WTC11 (cell line): Measurements from ENCODE around the gene STX8. TPM values are rescaled to one million over a fixed set of nuclear protein-coding genes. Genes with fewer than 3 reads are reported as not detected.

ENCODE experiments used
- ATAC-seq: fragments of 200-7000 bp; cut with Tn5 transposase; 2 replicates; pipeline ENCODE4 v1.10.0; 2021; ENCODE audit warnings: mild to moderate bottlenecking, moderate library complexity
- CTCF ChIA-PET: fragments of 300-600 bp; sonication (Branson Sonifier 250); formaldehyde crosslinking; loops from one replicate; lab custom pipeline; 2021; ENCODE audit warnings: antibody characterized with exemption; lab: Charles Lee
- POLR2A ChIA-PET: fragments of 350-600 bp; sonication (Branson Sonifier 250); formaldehyde crosslinking; loops from one replicate; lab custom pipeline; 2021; ENCODE audit warnings: antibody characterized with exemption; lab: Charles Lee
- DNase-seq: peaks from one replicate; pipeline ENCODE4 v3.0.0; 2021; ENCODE audit warnings: low spot score
- H3K27ac Mint-ChIP-seq: 2 replicates; pipeline ENCODE4 v1.8.0; 2021; ENCODE audit warnings: mixed read lengths
- H3K27me3 Mint-ChIP-seq: 2 replicates; pipeline ENCODE4 v1.8.0; 2021; ENCODE audit warnings: low read depth, mild to moderate bottlenecking, moderate library complexity, mixed read lengths
- H3K36me3 Mint-ChIP-seq: 2 replicates; pipeline ENCODE4 v1.8.0; 2021; ENCODE audit warnings: mixed read lengths
- H3K4me1 Mint-ChIP-seq: 2 replicates; pipeline ENCODE4 v1.8.0; 2022; ENCODE audit warnings: mixed read lengths
- H3K4me3 Mint-ChIP-seq: 2 replicates; pipeline ENCODE4 v1.8.0; 2021; ENCODE audit warnings: mild to moderate bottlenecking, moderate library complexity, mixed read lengths
- H3K9me3 Mint-ChIP-seq: 2 replicates; pipeline ENCODE4 v1.8.0; 2021; ENCODE audit warnings: mixed read lengths
- ARID4B ChIP-seq: sonication (generic); formaldehyde crosslinking; IDR thresholded peaks from 2 replicates; pipeline ENCODE4 v1.8.0; 2023; ENCODE audit warnings: missing genetic modification reagents, mild to moderate bottlenecking, borderline replicate concordance
- CDX4 ChIP-seq: fragments of 250-450 bp; sonication (Bioruptor Pico); IDR thresholded peaks from 2 replicates; pipeline ENCODE4 v1.9.0; 2021; ENCODE audit warnings: moderate library complexity, mild to moderate bottlenecking, inconsistent platforms, borderline replicate concordance
- ERG ChIP-seq: fragments of 250-450 bp; sonication (Bioruptor Pico); IDR thresholded peaks from 2 replicates; pipeline ENCODE4 v1.8.0; 2021; ENCODE audit warnings: mild to moderate bottlenecking
- ETV6 ChIP-seq: sonication (generic); formaldehyde crosslinking; IDR thresholded peaks from 2 replicates; pipeline ENCODE4 v1.8.1; 2022; ENCODE audit warnings: mild to moderate bottlenecking, missing genetic modification reagents
- FOXP4 ChIP-seq: sonication (generic); formaldehyde crosslinking; IDR thresholded peaks from 2 replicates; pipeline ENCODE4 v1.8.0; 2022; ENCODE audit warnings: mild to moderate bottlenecking, missing genetic modification reagents
- GTF2I ChIP-seq: fragments of 250-450 bp; sonication (Bioruptor Pico); conservative IDR thresholded peaks from 2 replicates; pipeline ENCODE4 v1.4.0; 2021; ENCODE audit warnings: mild to moderate bottlenecking
- IRF2 ChIP-seq: sonication (generic); formaldehyde crosslinking; IDR thresholded peaks from 2 replicates; pipeline ENCODE4 v1.8.0; 2022; ENCODE audit warnings: low read depth, missing genetic modification reagents, borderline replicate concordance
- NR3C1 ChIP-seq: sonication (generic); formaldehyde crosslinking; conservative IDR thresholded peaks from 2 replicates; pipeline ENCODE4 v1.8.1; 2023; ENCODE audit warnings: low read depth, mild to moderate bottlenecking, missing genetic modification reagents
- RELA ChIP-seq: sonication (generic); formaldehyde crosslinking; IDR thresholded peaks from 2 replicates; pipeline ENCODE4 v1.8.1; 2022; ENCODE audit warnings: missing genetic modification reagents, mild to moderate bottlenecking, borderline replicate concordance
- SMAD4 ChIP-seq: sonication (generic); formaldehyde crosslinking; IDR thresholded peaks from 2 replicates; pipeline ENCODE4 v1.8.0; 2022; ENCODE audit warnings: mild to moderate bottlenecking, missing genetic modification reagents
- SOX15 ChIP-seq: fragments of 250-450 bp; sonication (Bioruptor Pico); IDR thresholded peaks from 2 replicates; pipeline ENCODE4 v1.9.0; 2021; ENCODE audit warnings: mild to moderate bottlenecking
- STAT6 ChIP-seq: sonication (generic); formaldehyde crosslinking; conservative IDR thresholded peaks from 2 replicates; pipeline ENCODE4 v1.8.1; 2023; ENCODE audit warnings: mild to moderate bottlenecking, low read depth, missing genetic modification reagents, moderate library complexity
- TCF7 ChIP-seq: sonication (generic); formaldehyde crosslinking; IDR thresholded peaks from 2 replicates; pipeline ENCODE4 v1.8.0; 2022; ENCODE audit warnings: mild to moderate bottlenecking, low read depth, missing genetic modification reagents, moderate library complexity
- TEAD1 ChIP-seq: sonication (generic); formaldehyde crosslinking; IDR thresholded peaks from 2 replicates; pipeline ENCODE4 v1.8.0; 2022; ENCODE audit warnings: mild to moderate bottlenecking, missing genetic modification reagents
- ZBTB43 ChIP-seq: sonication (generic); formaldehyde crosslinking; IDR thresholded peaks from 2 replicates; pipeline ENCODE4 v1.8.1; 2023; ENCODE audit warnings: mild to moderate bottlenecking, missing genetic modification reagents
- ZNF263 ChIP-seq: sonication (generic); formaldehyde crosslinking; IDR thresholded peaks from 2 replicates; pipeline ENCODE4 v1.8.1; 2022; ENCODE audit warnings: low read depth, mild to moderate bottlenecking, moderate library complexity, missing genetic modification reagents
- ZNF396 ChIP-seq: fragments of 250-450 bp; sonication (Bioruptor Pico); IDR thresholded peaks from 2 replicates; pipeline ENCODE4 v1.8.0; 2021; ENCODE audit warnings: mild to moderate bottlenecking, moderate library complexity, borderline replicate concordance
- ZNF416 ChIP-seq: fragments of 250-450 bp; sonication (Bioruptor Pico); IDR thresholded peaks from 2 replicates; pipeline ENCODE4 v1.9.0; 2021; ENCODE audit warnings: mild to moderate bottlenecking, inconsistent platforms
- ZNF425 ChIP-seq: fragments of 250-450 bp; sonication (Bioruptor Pico); conservative IDR thresholded peaks from 2 replicates; pipeline ENCODE4 v1.9.0; 2021; ENCODE audit warnings: mild to moderate bottlenecking
- ZSCAN18 ChIP-seq: fragments of 250-450 bp; sonication (Bioruptor Pico); IDR thresholded peaks from 2 replicates; pipeline ENCODE4 v2.1.2; 2022; ENCODE audit warnings: mild to moderate bottlenecking, moderate library complexity
- total RNA-seq: library from RNA; stranded (reverse); gene quantifications from 3 replicates; pipeline ENCODE4 v1.2.3, GENCODE V29; 2021

STX8 gene
- total RNA-seq, 1 experiment from 2014 or later = 39.9 TPM

- no peak for TF ChIP-seq ZBTB43 (CRISPR knock-in tag)
- no peak for TF ChIP-seq ZNF263 (CRISPR knock-in tag)
- TF ChIP-seq FOXP4 (CRISPR knock-in tag) = no peak
- no peak for TF ChIP-seq IRF2 (CRISPR knock-in tag)
- no peak for TF ChIP-seq RELA (CRISPR knock-in tag)
- no peak for TF ChIP-seq STAT6 (CRISPR knock-in tag)
- TF ChIP-seq ERG (CRISPR knock-in tag) = no peak
- TF ChIP-seq ZNF416 = no peak
- TF ChIP-seq CDX4 (CRISPR knock-in tag) = no peak
- no peak for TF ChIP-seq SOX15
- no peak for TF ChIP-seq ZSCAN18
- TF ChIP-seq ZNF396 = no peak
- no peak for TF ChIP-seq SMAD4 (CRISPR knock-in tag)
- no peak for TF ChIP-seq TCF7 (CRISPR knock-in tag)
- no peak for TF ChIP-seq TEAD1 (CRISPR knock-in tag)
- ChIA-PET CTCF (no interaction called here), POLR2A (no interaction called here)
- peaks cover 15% of the 10 kb centered on the region for H3K9me3 Mint-ChIP-seq
- DNase-seq (no peak), ATAC-seq (no peak)
- peaks cover 8% of the 10 kb centered on the region for H3K36me3 Mint-ChIP-seq
- no peak overlapping the region for H3K27ac Mint-ChIP-seq
- no peak overlapping the region for H3K4me3 Mint-ChIP-seq
- no peaks in the 10 kb centered on the region for H3K4me1 Mint-ChIP-seq
- H3K27me3 Mint-ChIP-seq = no peaks in the 10 kb centered on the region
Observed at GRCh38 chr17:9456330-9456729, 119.3 kb downstream of the STX8 start.

GRCh38 chr17:9451934-9452333 is 123.7 kb downstream of the STX8 start:
- no peak for ATAC-seq
- POLR2A ChIA-PET = no interaction called here
- CTCF ChIA-PET = no interaction called here
- TF ChIP-seq ETV6 (CRISPR knock-in tag) = no peak
- TF ChIP-seq NR3C1 (CRISPR knock-in tag) = no peak
- TF ChIP-seq ZNF425 (CRISPR knock-in tag) = no peak
- no peak for TF ChIP-seq GTF2I (CRISPR knock-in tag)
- TF ChIP-seq ARID4B (CRISPR knock-in tag) = no peak

More at GRCh38 chr17:9451934-9452333, 123.7 kb downstream of the STX8 start:
- H3K9me3 Mint-ChIP-seq = peaks cover 2% of the 10 kb centered on the region
- H3K36me3 Mint-ChIP-seq = no peaks in the 10 kb centered on the region
- no peak for DNase-seq
- no peaks in the 10 kb centered on the region for H3K4me1 Mint-ChIP-seq
- H3K4me3 Mint-ChIP-seq = no peak overlapping the region
- H3K27me3 Mint-ChIP-seq = no peaks in the 10 kb centered on the region
- H3K27ac Mint-ChIP-seq = no peak overlapping the region
